Activated effector memory CD4-positive, alpha-beta T cell treated with anti-CD3 and anti-CD28 coated beads, Interleukin-2, amount 50 U/mL, for 16 hours (primary cell): ENCODE measurements around the gene ZBTB42.

Source experiments
- DNase-seq: peaks from one replicate; pipeline ENCODE4 v3.0.0-alpha.2; 2020

ZBTB42 gene

GRCh38 chr14:104844306-104845032, 43.6 kb downstream of the ZBTB42 start:
- peak; percentile 56 for DNase-seq

GRCh38 chr14:104845033-104845666, 44.2 kb downstream of the ZBTB42 start:
- peak; percentile 57 for DNase-seq

GRCh38 chr14:104845834-104846441, 45.0 kb downstream of the ZBTB42 start:
- peak; percentile 22 for DNase-seq

DNA sequence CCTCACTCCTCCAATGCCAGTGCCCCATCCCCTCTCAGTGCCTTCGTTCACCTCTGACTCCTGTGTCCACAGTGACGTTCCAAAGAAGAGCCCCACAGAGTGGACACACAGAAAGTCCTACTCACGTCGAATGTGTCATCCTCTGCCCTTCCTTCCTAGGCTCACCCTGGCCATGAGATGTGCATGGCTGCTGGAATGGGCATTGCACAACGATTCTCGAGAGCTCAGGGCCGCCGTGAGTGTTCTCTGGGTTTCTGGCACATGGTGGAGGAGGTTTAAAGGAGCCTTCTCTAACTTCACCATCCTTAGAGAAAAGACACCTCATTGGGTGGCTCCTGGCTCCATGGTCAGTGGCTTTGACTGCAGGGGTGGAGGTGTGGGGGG, 51.4 kb downstream of the ZBTB42 start:
- DNase-seq = no peak
